Esophagus muscularis mucosa (tissue), 4 donors: ENCODE measurements around the gene MRPL23.

ENCODE experiments used
- CTCF ChIP-seq, 3 experiments: fragments of 200-600 bp in 2 of 3; fragments of 450-650 bp in 1 of 3; sonication (generic) in 2 of 3; IDR thresholded peaks; one replicate each; pipeline ENCODE4 v1.5.1; 2017 to 2019; ENCODE audit warnings: antibody characterized with exemption in 3 of 3, mild to moderate bottlenecking in 2 of 3, moderate library complexity in 1 of 3
- EP300 ChIP-seq: sonication (generic); formaldehyde crosslinking; IDR thresholded peaks from one replicate; pipeline ENCODE4 v1.6.1; 2017; ENCODE audit warnings: antibody characterized with exemption
- POLR2A ChIP-seq: fragments of 450-650 bp; IDR thresholded peaks from one replicate; pipeline ENCODE4 v1.6.1; 2017; ENCODE audit warnings: antibody characterized with exemption, moderate library complexity, mild to moderate bottlenecking, low read depth
- POLR2AphosphoS5 ChIP-seq, 2 donors: sonication (generic); formaldehyde crosslinking; IDR thresholded peaks; one replicate each; pipeline ENCODE4 v1.6.1; 2017; ENCODE audit warnings: antibody characterized with exemption in 2 of 2

GRCh38 chr11:1982873-1983600 lies 35.9 kb downstream of the MRPL23 start:
- TF ChIP-seq POLR2A (no peak), POLR2AphosphoS5 (IDR thresholded peaks at IDR 0.05) (no peak), CTCF (IDR thresholded peaks at IDR 0.05) (no peak), EP300 (no peak)
